ENCODE measurements around the gene CCSER1.
"Not testable (repeated sequence)": the region's sequence is repeated elsewhere in the genome, so short reads cannot be mapped to it uniquely, and the experiment has no call there.

CCSER1 gene

GRCh38 chr4:90844241-90844640 lies 717.0 kb downstream of the CCSER1 start:
- FAIRE-seq, result no peak

- FAIRE-seq, result no peak
Measured at GRCh38 chr4:90845777-90846176, 718.6 kb downstream of the CCSER1 start.

GRCh38 chr4:90852237-90852636 lies 725.0 kb downstream of the CCSER1 start:
- no peak for FAIRE-seq

- no peak for FAIRE-seq
Measured at GRCh38 chr4:90855111-90855510, 727.9 kb downstream of the CCSER1 start.

GRCh38 chr4:90857081-90857820 lies 730.1 kb downstream of the CCSER1 start:
- no peak for FAIRE-seq

GRCh38 chr4:90875791-90876190 lies 748.6 kb downstream of the CCSER1 start:
- FAIRE-seq, result no peak

GRCh38 chr4:90876296-90876695 lies 749.1 kb downstream of the CCSER1 start:
- FAIRE-seq, result no peak

GRCh38 chr4:90883519-90883918 lies 756.3 kb downstream of the CCSER1 start:
- FAIRE-seq, result no peak

GRCh38 chr4:90888571-90888970 lies 761.4 kb downstream of the CCSER1 start:
- no peak for FAIRE-seq

- no peak for FAIRE-seq
Measured at GRCh38 chr4:90889171-90889570, 762.0 kb downstream of the CCSER1 start.

- FAIRE-seq, result not testable (repeated sequence)
Measured at GRCh38 chr4:90903413-90903812, 776.2 kb downstream of the CCSER1 start.

- FAIRE-seq, result no peak
Measured at GRCh38 chr4:90904021-90904420, 776.8 kb downstream of the CCSER1 start.

GRCh38 chr4:90906239-90906638 lies 779.0 kb downstream of the CCSER1 start:
- no peak for FAIRE-seq

- FAIRE-seq, result not testable (repeated sequence)
Measured at GRCh38 chr4:90911724-90912434, 784.7 kb downstream of the CCSER1 start.

GRCh38 chr4:90922174-90922573 lies 795.0 kb downstream of the CCSER1 start:
- no peak for FAIRE-seq

GRCh38 chr4:90926957-90927356 lies 799.8 kb downstream of the CCSER1 start:
- no peak for FAIRE-seq

GRCh38 chr4:90943311-90943710 lies 816.1 kb downstream of the CCSER1 start:
- no peak for FAIRE-seq

GRCh38 chr4:90946945-90947344 lies 819.8 kb downstream of the CCSER1 start:
- FAIRE-seq, result no peak

GRCh38 chr4:90950385-90950841 lies 823.2 kb downstream of the CCSER1 start:
- FAIRE-seq, result no peak

- FAIRE-seq, result no peak
Measured at GRCh38 chr4:90951037-90951436, 823.8 kb downstream of the CCSER1 start.

GRCh38 chr4:90958256-90958895 lies 831.2 kb downstream of the CCSER1 start:
- no peak for FAIRE-seq

GRCh38 chr4:90960433-90960832 lies 833.2 kb downstream of the CCSER1 start:
- no peak for FAIRE-seq

- no peak for FAIRE-seq
Measured at GRCh38 chr4:90960840-90961239, 833.6 kb downstream of the CCSER1 start.

- FAIRE-seq, result no peak
Measured at GRCh38 chr4:90970021-90970420, 842.8 kb downstream of the CCSER1 start.
